Thyroid gland (tissue), 4 donors: ENCODE measurements around the gene GALNTL6.

Experiments used
- CTCF ChIP-seq, 6 experiments: fragments of 200-600 bp in 3 of 6; fragments of 450-650 bp in 3 of 6; sonication (generic) in 3 of 6; IDR thresholded peaks; one replicate each; pipeline ENCODE4 v1.5.1; 2016 to 2019; ENCODE audit warnings: antibody characterized with exemption in 6 of 6, mild to moderate bottlenecking in 2 of 6, inconsistent platforms in 1 of 6, moderate library complexity in 1 of 6
- POLR2A ChIP-seq, 2 donors: fragments of 450-650 bp; IDR thresholded peaks; one replicate each; pipeline ENCODE4 v1.6.1; 2017; ENCODE audit warnings: antibody characterized with exemption in 2 of 2, mild to moderate bottlenecking in 2 of 2, moderate library complexity in 1 of 2

GRCh38 chr4:172601195-172601594, 788.0 kb downstream of the GALNTL6 start:
- no peak for TF ChIP-seq CTCF (IDR thresholded peaks at IDR 0.05)
- TF ChIP-seq POLR2A (IDR thresholded peaks at IDR 0.05), result no peak
